ENCODE data around the gene ZG16B.

Gene ZG16B

DNA sequence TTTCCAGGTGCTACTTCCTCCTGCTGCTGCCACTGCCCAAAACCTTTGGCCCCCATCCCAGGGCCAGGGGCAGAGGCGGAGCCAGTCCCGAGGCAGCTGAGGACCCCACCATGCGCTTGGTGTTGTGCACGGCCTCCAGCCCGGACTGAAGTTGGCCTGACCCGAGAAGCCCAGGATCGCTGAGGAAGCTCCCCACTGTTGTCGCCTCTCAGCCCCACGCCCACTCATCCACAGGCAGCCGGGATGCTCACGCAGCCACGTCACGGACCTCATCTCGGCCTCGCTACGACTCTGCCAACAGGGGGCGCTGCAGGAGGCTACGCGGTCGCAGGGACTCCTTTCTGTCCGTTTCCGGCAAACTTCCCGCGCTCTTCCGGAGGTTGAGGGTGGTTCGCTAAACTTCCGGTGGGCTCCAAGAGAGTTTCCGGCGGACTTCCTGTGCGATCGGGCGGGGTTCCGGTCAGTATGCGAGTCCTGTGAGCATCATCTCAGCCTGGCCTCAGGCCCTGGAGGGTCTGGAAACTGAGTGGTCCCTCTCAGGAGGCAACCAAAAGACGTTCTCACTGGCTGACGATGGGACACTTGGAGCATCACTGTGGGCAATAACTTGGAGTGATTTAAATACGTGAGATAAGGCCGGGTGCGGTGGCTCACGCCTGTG, 12.4 kb downstream of the ZG16B start:
- Histone ChIP-seq H3K4me2 (peak overlapping the region; percentile 84), H4K20me1 (no peaks in the 10 kb centered on the region), H3K4me3 (peak overlapping the region; percentile 4; the same call in 1 of the 2 replicates), H3K9me3 (no peaks in the 10 kb centered on the region), H3K27ac (peak overlapping the region; percentile 75), H3K36me3 (no peaks in the 10 kb centered on the region), H3K27me3 (no peaks in the 10 kb centered on the region), H3K4me1 (peaks cover 33% of the 10 kb centered on the region), H3K9ac (no peak overlapping the region)
- TF ChIP-seq Cebpa-rat (IDR thresholded peaks at IDR 0.05) = no peak

GRCh38 chr16:2843526-2843925, 13.4 kb downstream of the ZG16B start:
- Histone ChIP-seq H3K27me3 (no peaks in the 10 kb centered on the region), H3K36me3 (no peaks in the 10 kb centered on the region), H3K9me3 (no peaks in the 10 kb centered on the region), H3K4me3 (no peak overlapping the region), H3K27ac (peak overlapping the region; percentile 26; the same call in 1 of the 2 replicates), H3K4me1 (peaks cover 33% of the 10 kb centered on the region), H4K20me1 (no peaks in the 10 kb centered on the region), H3K9ac (no peak overlapping the region), H3K4me2 (no peak overlapping the region)
- TF ChIP-seq Cebpa-rat (IDR thresholded peaks at IDR 0.05) = no peak

DNA sequence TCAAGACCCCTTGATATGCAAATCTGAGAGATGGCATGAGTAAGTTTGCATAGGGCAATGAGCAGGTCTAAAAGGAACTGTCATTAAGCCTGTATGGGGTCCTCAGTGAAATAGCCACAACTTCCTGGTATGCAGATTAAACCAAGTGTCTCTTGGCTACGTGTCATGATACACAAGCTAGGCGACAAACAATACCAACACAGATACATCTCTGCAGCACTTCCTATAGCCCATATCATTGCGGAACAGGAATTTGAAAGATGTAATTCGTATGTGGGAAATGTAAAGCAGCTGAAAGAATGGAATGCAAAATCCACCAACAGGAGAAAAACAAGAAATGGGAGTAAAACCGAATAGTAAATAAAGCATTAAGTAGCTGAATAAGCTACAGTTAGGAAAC, 15.0 kb downstream of the ZG16B start:
- Histone ChIP-seq H3K9me3 (no peaks in the 10 kb centered on the region), H4K20me1 (no peaks in the 10 kb centered on the region), H3K27me3 (no peaks in the 10 kb centered on the region), H3K4me1 (peaks cover 29% of the 10 kb centered on the region), H3K36me3 (no peaks in the 10 kb centered on the region), H3K4me2 (no peak overlapping the region), H3K9ac (no peak overlapping the region), H3K27ac (no peak overlapping the region), H3K4me3 (no peak overlapping the region)
- TF ChIP-seq Cebpa-rat (IDR thresholded peaks at IDR 0.05) = no peak

DNA sequence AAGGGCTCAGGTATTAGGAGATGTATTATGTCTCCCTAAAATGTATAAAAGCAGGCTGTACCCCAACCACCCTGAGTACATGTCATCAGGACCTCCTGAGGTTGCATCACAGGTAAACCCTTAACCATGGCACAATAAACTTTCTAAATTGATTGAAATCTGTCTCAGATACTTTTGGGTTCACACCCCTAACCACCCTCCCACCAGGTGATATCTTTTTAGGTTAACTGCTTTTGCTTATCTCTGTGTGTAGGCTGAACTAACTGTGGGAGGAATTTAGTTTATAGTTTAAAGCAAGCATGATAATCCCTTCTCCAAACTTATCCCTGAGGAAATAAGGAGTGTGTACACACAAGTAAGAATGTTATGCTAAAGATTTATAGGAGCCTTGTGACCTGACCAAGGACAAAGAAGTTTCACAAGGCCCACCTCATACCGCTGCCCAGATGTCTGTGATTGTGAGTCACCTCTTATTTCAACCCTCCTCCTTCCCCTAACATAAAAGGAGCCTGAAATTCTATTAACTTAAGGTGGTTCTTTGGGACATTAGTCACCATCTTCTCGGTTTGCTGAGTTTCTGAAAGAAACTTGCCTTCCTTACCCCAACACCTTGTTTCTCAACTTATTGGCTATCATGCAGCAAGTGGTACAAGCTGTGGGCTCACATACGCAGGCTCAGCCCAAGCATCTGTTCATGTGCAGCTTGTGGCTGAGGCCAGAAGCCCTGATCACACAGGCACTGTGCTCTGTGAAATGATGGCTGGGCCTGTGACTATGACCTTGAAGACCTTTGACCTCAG, 16.6 kb downstream of the ZG16B start:
- no peak overlapping the region for H3K4me2 ChIP-seq
- no peak overlapping the region for H3K27ac ChIP-seq

GRCh38 chr16:2848933-2849725, 19.0 kb downstream of the ZG16B start:
- Histone ChIP-seq H3K9me3 (peaks cover 13% of the 10 kb centered on the region), H3K4me3 (no peak overlapping the region), H3K4me2 (no peak overlapping the region), H3K27ac (no peak overlapping the region), H3K27me3 (no peaks in the 10 kb centered on the region), H3K36me3 (no peaks in the 10 kb centered on the region), H4K20me1 (no peaks in the 10 kb centered on the region), H3K9ac (no peak overlapping the region), H3K4me1 (0 out of 2 replicates have a peak, but pooled peaks cover 4% of the 10 kb centered on the region)
- no peak for TF ChIP-seq Cebpa-rat (IDR thresholded peaks at IDR 0.05)

More for the DNA sequence above, 16.6 kb downstream of the ZG16B start:
- Histone ChIP-seq H3K9ac (no peak overlapping the region), H3K4me3 (no peak overlapping the region), H3K36me3 (no peaks in the 10 kb centered on the region), H4K20me1 (no peaks in the 10 kb centered on the region), H3K27me3 (no peaks in the 10 kb centered on the region), H3K9me3 (no peaks in the 10 kb centered on the region), H3K4me1 (peaks cover 13% of the 10 kb centered on the region)
- TF ChIP-seq Cebpa-rat (IDR thresholded peaks at IDR 0.05) = no peak

DNA sequence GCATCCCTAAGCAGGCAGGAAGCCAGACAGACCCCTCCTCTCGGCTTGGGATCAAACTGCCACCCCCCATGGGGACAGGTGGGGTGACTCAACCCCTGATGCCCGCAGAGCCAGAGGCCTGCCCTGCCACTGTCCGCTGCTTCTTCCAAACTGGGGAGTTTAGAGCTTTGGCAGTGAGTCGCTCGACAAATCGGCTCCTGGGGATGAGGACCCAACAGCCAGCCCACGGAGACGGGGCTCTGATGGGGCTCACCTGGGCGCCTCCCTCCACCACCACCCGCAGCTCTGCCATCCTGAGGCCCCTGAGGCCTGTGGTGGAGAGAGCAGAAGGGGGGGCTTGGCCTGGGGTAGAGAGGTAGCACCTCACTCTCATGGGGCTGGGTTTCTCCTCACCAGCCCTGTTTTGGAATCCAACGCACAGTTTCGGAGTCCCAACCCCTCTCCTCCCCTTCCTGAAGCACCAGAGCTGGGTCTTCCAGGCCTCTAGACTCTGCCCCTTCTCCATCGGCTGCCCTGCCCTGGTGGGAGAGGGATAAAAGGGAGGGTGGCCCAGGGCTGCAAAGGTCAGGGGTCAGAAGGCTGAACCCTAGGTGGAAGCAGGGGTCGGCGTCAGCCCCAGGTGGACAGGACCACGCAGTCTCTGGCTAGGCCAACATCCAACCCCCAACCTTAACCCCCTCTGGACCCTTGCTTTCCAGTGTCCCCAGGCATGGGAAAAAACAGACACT, 22.1 kb downstream of the ZG16B start:
- Histone ChIP-seq H3K9me3 (peaks cover 21% of the 10 kb centered on the region), H3K9ac (no peak overlapping the region), H3K27me3 (peaks cover 15% of the 10 kb centered on the region), H3K4me1 (peaks cover 5% of the 10 kb centered on the region; the same call in 1 of the 2 replicates), H3K36me3 (no peaks in the 10 kb centered on the region), H3K4me2 (no peak overlapping the region), H4K20me1 (no peaks in the 10 kb centered on the region), H3K27ac (no peak overlapping the region), H3K4me3 (no peak overlapping the region)
- no peak for TF ChIP-seq Cebpa-rat (IDR thresholded peaks at IDR 0.05)

DNA sequence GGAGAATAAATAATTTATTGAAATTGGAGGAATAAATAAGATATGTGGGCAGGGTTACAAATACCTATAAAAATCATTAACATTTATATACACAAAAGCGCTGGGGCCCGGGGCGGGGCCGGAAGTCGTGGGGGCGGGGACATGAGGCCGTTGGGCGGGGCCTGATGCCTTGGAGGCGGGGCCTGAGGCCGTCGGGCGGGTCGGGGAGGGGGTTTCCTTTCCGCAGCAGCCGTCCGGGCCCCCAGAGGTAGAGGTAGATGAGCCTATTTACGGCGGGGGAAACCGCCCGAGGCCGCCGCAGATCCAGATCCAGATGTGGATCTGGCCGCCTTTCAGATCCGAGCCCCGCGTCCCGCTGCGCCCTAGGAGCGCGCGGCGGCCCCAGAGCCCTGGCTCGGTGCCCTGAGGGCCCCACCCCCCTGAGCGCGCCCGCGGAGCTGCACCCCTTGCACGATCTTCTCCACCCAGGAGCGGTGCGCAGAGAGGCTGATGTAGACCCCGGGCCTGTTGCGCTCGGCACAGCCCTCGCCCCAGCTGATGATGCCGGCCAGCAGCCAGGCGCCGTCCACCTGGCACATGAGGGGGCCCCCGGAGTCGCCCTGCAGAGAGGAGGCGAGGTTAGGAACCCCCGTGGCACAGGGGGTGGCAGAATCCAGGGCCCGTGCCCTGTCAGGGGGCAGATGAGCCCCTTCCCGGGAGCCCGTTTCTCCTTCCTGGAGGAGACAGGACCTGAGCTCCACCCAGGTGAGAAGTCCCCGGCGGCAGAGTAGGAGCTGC, 22.8 kb downstream of the ZG16B start:
- no peaks in the 10 kb centered on the region for H3K36me3 ChIP-seq
- peaks cover 21% of the 10 kb centered on the region for H3K9me3 ChIP-seq
- no peak for TF ChIP-seq Cebpa-rat (IDR thresholded peaks at IDR 0.05)
- H3K27me3 ChIP-seq = peaks cover 23% of the 10 kb centered on the region
- H3K27ac ChIP-seq = no peak overlapping the region
- no peak overlapping the region for H3K4me2 ChIP-seq
- no peaks in the 10 kb centered on the region for H4K20me1 ChIP-seq
- no peak overlapping the region for H3K4me3 ChIP-seq
- H3K9ac ChIP-seq = no peak overlapping the region
- H3K4me1 ChIP-seq = peaks cover 13% of the 10 kb centered on the region

DNA sequence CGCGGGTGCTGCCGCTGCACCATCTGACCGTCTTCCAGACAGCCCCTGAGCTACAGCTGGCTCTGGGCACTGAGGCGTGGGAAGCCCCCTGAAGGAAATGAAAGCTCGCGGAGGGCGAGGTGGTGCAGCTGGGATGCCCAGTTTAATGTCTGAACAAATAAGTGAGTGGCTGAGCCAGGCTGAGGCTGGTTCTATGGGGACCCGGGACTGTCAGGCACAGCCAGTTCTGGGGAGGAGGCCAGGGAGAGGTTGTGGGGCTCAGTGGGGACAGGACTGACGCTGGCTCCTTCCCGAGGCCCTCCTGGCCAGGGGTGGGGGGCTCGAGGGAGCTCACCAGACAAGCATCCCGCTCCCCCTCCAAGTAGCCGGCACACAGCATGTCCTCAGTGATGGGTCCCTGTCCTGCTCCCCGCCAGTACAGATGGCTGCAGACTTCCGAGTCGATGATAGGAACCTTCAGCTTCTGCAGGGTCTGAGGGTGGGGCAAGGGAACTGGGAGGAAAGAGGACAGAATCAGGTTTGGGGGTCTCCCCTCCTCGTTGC, 23.5 kb downstream of the ZG16B start:
- no peak overlapping the region for H3K4me3 ChIP-seq
- H3K4me1 ChIP-seq = peaks cover 16% of the 10 kb centered on the region
- no peaks in the 10 kb centered on the region for H4K20me1 ChIP-seq
- H3K36me3 ChIP-seq = no peaks in the 10 kb centered on the region
- H3K9ac ChIP-seq = no peak overlapping the region
- no peak overlapping the region for H3K4me2 ChIP-seq
- H3K27ac ChIP-seq = no peak overlapping the region
- peaks cover 30% of the 10 kb centered on the region for H3K27me3 ChIP-seq
- no peak for TF ChIP-seq Cebpa-rat (IDR thresholded peaks at IDR 0.05)
- H3K9me3 ChIP-seq = peaks cover 21% of the 10 kb centered on the region

Measured in BLaER1 (cell line).